ENCODE data around the gene ARG2. TPM values are rescaled to one million over a fixed set of nuclear protein-coding genes. Genes with fewer than 3 reads are reported as not detected.
A peak's percentile ranks its signal among the peaks of the same experiment; 100 is the strongest.

ARG2 gene
- total and polyA plus RNA-seq, 9 of the 15 experiments (the other 6 are each of a cell fraction or from before 2014, with no cell fraction given) = 6.2 to 75.0 (median 17.8) TPM

- no peak; the same call in 1 of the 2 replicates for TF ChIP-seq JUND (IDR thresholded peaks at IDR 0.05; ENCODE audit: borderline replicate concordance, low read depth, low read length)
- TF ChIP-seq JUND (tag; IDR thresholded peaks at IDR 0.05; ENCODE audit: borderline replicate concordance, low read depth, low read length) = no peak
- no peak for TF ChIP-seq RFX5 (IDR thresholded peaks at IDR 0.05; ENCODE audit: low read depth, low read length)
- no peak for TF ChIP-seq SLC30A9 (CRISPR knock-in tag; IDR thresholded peaks at IDR 0.05)
- TF ChIP-seq, protein P1, sequence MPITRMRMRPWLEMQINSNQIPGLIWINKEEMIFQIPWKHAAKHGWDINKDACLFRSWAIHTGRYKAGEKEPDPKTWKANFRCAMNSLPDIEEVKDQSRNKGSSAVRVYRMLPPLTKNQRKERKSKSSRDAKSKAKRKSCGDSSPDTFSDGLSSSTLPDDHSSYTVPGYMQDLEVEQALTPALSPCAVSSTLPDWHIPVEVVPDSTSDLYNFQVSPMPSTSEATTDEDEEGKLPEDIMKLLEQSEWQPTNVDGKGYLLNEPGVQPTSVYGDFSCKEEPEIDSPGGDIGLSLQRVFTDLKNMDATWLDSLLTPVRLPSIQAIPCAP (CRISPR knock-in tag; IDR thresholded peaks at IDR 0.05; ENCODE audit: borderline replicate concordance) = no peak
- TF ChIP-seq FOXO4 (CRISPR knock-in tag; IDR thresholded peaks at IDR 0.05) = no peak
- TF ChIP-seq RBFOX2 (IDR thresholded peaks at IDR 0.05; ENCODE audit: low read depth, low read length) = peak; percentile 89
- TF ChIP-seq ZNF644 (tag; IDR thresholded peaks at IDR 0.05; ENCODE audit: low read depth) = no peak
- TF ChIP-seq ZNF408 (CRISPR knock-in tag; IDR thresholded peaks at IDR 0.05; ENCODE audit: low read depth) = no peak
- TF ChIP-seq, protein P2, sequence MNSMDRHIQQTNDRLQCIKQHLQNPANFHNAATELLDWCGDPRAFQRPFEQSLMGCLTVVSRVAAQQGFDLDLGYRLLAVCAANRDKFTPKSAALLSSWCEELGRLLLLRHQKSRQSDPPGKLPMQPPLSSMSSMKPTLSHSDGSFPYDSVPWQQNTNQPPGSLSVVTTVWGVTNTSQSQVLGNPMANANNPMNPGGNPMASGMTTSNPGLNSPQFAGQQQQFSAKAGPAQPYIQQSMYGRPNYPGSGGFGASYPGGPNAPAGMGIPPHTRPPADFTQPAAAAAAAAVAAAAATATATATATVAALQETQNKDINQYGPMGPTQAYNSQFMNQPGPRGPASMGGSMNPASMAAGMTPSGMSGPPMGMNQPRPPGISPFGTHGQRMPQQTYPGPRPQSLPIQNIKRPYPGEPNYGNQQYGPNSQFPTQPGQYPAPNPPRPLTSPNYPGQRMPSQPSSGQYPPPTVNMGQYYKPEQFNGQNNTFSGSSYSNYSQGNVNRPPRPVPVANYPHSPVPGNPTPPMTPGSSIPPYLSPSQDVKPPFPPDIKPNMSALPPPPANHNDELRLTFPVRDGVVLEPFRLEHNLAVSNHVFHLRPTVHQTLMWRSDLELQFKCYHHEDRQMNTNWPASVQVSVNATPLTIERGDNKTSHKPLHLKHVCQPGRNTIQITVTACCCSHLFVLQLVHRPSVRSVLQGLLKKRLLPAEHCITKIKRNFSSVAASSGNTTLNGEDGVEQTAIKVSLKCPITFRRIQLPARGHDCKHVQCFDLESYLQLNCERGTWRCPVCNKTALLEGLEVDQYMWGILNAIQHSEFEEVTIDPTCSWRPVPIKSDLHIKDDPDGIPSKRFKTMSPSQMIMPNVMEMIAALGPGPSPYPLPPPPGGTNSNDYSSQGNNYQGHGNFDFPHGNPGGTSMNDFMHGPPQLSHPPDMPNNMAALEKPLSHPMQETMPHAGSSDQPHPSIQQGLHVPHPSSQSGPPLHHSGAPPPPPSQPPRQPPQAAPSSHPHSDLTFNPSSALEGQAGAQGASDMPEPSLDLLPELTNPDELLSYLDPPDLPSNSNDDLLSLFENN (IDR thresholded peaks at IDR 0.05; ENCODE audit: low read depth in 2 of 2, low read length in 2 of 2) = no peak
- peak; percentile 60; the same call in 1 of the 2 replicates for TF ChIP-seq EP400 (IDR thresholded peaks at IDR 0.05)
- TF ChIP-seq, protein P3, sequence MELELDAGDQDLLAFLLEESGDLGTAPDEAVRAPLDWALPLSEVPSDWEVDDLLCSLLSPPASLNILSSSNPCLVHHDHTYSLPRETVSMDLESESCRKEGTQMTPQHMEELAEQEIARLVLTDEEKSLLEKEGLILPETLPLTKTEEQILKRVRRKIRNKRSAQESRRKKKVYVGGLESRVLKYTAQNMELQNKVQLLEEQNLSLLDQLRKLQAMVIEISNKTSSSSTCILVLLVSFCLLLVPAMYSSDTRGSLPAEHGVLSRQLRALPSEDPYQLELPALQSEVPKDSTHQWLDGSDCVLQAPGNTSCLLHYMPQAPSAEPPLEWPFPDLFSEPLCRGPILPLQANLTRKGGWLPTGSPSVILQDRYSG (tag; conservative IDR thresholded peaks at IDR 0.05; ENCODE audit: low read depth) = peak; percentile 78; the same call in 1 of the 2 replicates
- TF ChIP-seq KLF13 (tag; IDR thresholded peaks at IDR 0.05; ENCODE audit: borderline replicate concordance, low read depth) = peak; percentile 90
- no peak for TF ChIP-seq ZNF445 (CRISPR knock-in tag; IDR thresholded peaks at IDR 0.05; ENCODE audit: low read depth)
- no peak for TF ChIP-seq ZBTB2 (IDR thresholded peaks at IDR 0.05)
- TF ChIP-seq ZNF444 (CRISPR knock-in tag; IDR thresholded peaks at IDR 0.05) = no peak
- TF ChIP-seq ZNF583 (CRISPR knock-in tag; IDR thresholded peaks at IDR 0.05) = no peak
- no peak for TF ChIP-seq MEF2A (IDR thresholded peaks at IDR 0.05; ENCODE audit: control insufficient read depth, low read depth, low read length)
These were observed 54.9 kb downstream of the ARG2 start, which contains the start of gene VTI1B (continued) for GRCh38 chr14:67674480-67675218.
